Common myeloid progenitor, CD34-positive (primary cell): ENCODE data around the gene TOMM22. TPM values are rescaled to one million over a fixed set of nuclear protein-coding genes. Genes with fewer than 3 reads are reported as not detected.
A peak's percentile ranks its signal among the peaks of the same experiment; 100 is the strongest.
"Not testable (repeated sequence)": the region's sequence is repeated elsewhere in the genome, so short reads cannot be mapped to it uniquely, and the experiment has no call there.

Source experiments
- CTCF ChIA-PET: fragments of 350-600 bp; sonication (Branson Sonifier 250); formaldehyde crosslinking; loops from one replicate; lab custom pipeline; 2021; ENCODE audit warnings: antibody characterized with exemption; lab: Charles Lee
- POLR2A ChIA-PET: fragments of 350-600 bp; sonication (Branson Sonifier 250); formaldehyde crosslinking; loops from one replicate; lab custom pipeline; 2021; ENCODE audit warnings: antibody characterized with exemption; lab: Charles Lee
- DNase-seq, 3 donors: peaks; one replicate each; pipeline versions ENCODE4 v3.0.0 to v3.0.0-alpha.2; 2013
- H3K27ac ChIP-seq, 2 experiments: 1 replicate in 1 of 2; 2 replicates in 1 of 2; pipeline ENCODE4 v1.7.0; 2013; ENCODE audit warnings: inconsistent platforms in 2 of 2, low read length in 2 of 2, mild to moderate bottlenecking in 2 of 2, low read depth in 1 of 2, moderate library complexity in 1 of 2; ENCODE audit not compliant: severe bottlenecking in 2 of 2, insufficient read depth in 1 of 2, poor library complexity in 1 of 2
- H3K27me3 ChIP-seq, 5 experiments: replicated peaks in 2 of 5; 1 replicate in 3 of 5; 2 replicates in 2 of 5; pipeline versions ENCODE4 v1.6.1 to v1.7.0; 2013; ENCODE audit warnings: low read length in 4 of 5, mild to moderate bottlenecking in 2 of 5, moderate library complexity in 2 of 5, inconsistent platforms in 1 of 5; ENCODE audit not compliant: insufficient read depth in 5 of 5, control insufficient read depth in 4 of 5
- H3K36me3 ChIP-seq, 4 experiments: 1 replicate in 2 of 4; 2 replicates in 2 of 4; pipeline versions ENCODE4 v1.6.1 to v1.7.0; 2013; ENCODE audit warnings: low read length in 3 of 4, control low read depth in 1 of 4, mild to moderate bottlenecking in 1 of 4; ENCODE audit not compliant: control insufficient read depth in 4 of 4, insufficient read depth in 4 of 4
- H3K4me1 ChIP-seq, 4 experiments: 1 replicate in 3 of 4; 2 replicates in 1 of 4; pipeline versions ENCODE4 v1.6.1 to v1.7.1; 2013; ENCODE audit warnings: low read length in 3 of 4, mild to moderate bottlenecking in 3 of 4, control low read depth in 1 of 4, inconsistent platforms in 1 of 4, moderate library complexity in 1 of 4; ENCODE audit not compliant: control insufficient read depth in 4 of 4, insufficient read depth in 4 of 4; ENCODE audit errors: control extremely low read depth in 1 of 4
- H3K4me3 ChIP-seq, 7 experiments: 1 replicate in 4 of 7; 2 replicates in 3 of 7; pipeline versions ENCODE4 v1.5.1 to v1.7.0; 2013; ENCODE audit warnings: mild to moderate bottlenecking in 7 of 7, low read length in 6 of 7, moderate library complexity in 6 of 7, inconsistent platforms in 2 of 7, low read depth in 2 of 7, control low read depth in 1 of 7; ENCODE audit not compliant: insufficient read depth in 4 of 7, control insufficient read depth in 1 of 7; ENCODE audit errors: extremely low read depth in 1 of 7
- H3K9me3 ChIP-seq, 5 experiments: 1 replicate in 4 of 5; 2 replicates in 1 of 5; pipeline versions ENCODE4 v1.6.1 to v1.7.1; 2013; ENCODE audit warnings: low read length in 4 of 5, mild to moderate bottlenecking in 2 of 5, inconsistent platforms in 1 of 5, low read depth in 1 of 5, moderate library complexity in 1 of 5; ENCODE audit not compliant: control insufficient read depth in 4 of 5, insufficient read depth in 2 of 5; ENCODE audit errors: control extremely low read depth in 1 of 5
- WGBS: methylation state at CpG from one replicate; pipeline ENCODE4 v1.1.5; 2013; ENCODE audit not compliant: insufficient coverage; 5-methylcytosine and 5-hydroxymethylcytosine counted together
- polyA plus RNA-seq: library from polyadenylated mRNA; unstranded; fragments of 120-200 nt; gene quantifications from one replicate; pipeline ENCODE4 v1.2.1, GENCODE V29; 2013

The TOMM22 gene
- polyA plus RNA-seq = 54.2 TPM

- Histone ChIP-seq H3K27me3 (no peaks in the 10 kb centered on the region), H3K9me3 (no peaks in the 10 kb centered on the region), H3K36me3 (peaks cover 3 to 36% (median 32%) of the 10 kb centered on the region in 4 experiments), H3K4me1 (peaks cover 6 to 13% (median 10%) of the 10 kb centered on the region in 4 experiments), H3K27ac (peak within 1 kb of the TSS; percentile 68 to 86), H3K4me3 (peak within 1 kb of the TSS; percentile 84 to 99 (median 98))
- POLR2A ChIA-PET = interaction anchor here (0.7 to 1.7 kb wide), 4 partner anchors 12 to 43 kb away, joined by 3 to 7 read pairs (median 4); partner anchors contain the start of gene GTPBP1
- WGBS = 0% methylated on average over 53 of the region's 60 CpGs
- CTCF ChIA-PET = interaction anchor here (0.6 to 4.1 kb wide), 7 partner anchors 10 to 268 kb away, joined by 3 to 40 read pairs (median 5); partner anchors contain the start of genes CBY1 and FAM227A
- DNase-seq = peak; percentile 79 to 87 (median 84)
Observed at GRCh38 chr22:38681582-38682335, at the start of gene TOMM22. TOMM22 (plus strand) TSS chr22:38681957; CDS start chr22:38681979, 22 bp downstream.

DNA sequence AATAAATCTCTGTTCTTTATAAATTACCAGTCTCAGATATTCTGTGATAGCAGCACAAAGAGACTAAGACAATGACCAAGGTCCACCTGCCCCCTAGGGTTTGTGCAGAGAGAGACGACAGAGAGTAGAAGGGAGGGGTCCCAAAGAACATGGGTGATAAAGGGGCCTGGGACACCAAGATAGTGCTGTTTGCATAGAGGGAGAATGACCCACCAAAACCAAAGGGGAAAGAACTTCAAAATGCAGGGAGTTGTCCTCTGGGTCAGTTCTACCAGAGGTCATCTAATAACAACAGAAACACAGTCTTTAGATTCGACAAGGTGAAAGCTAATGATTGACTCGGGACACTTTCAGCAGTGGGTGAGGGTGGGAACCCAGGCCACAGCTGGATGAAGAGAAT, 49.2 kb upstream of the TOMM22 start:
- no peak overlapping the region for H3K4me3 ChIP-seq
- ChIA-PET POLR2A (no interaction called here), CTCF (no interaction called here)
- no peak overlapping the region for H3K27ac ChIP-seq
- no peaks in the 10 kb centered on the region for H3K36me3 ChIP-seq
- no peaks in the 10 kb centered on the region for H3K9me3 ChIP-seq
- 100% methylated on average over 2 of the region's 3 CpGs for WGBS
- peaks cover 0 to 7% (median 2%) of the 10 kb centered on the region in 4 experiments for H3K4me1 ChIP-seq
- DNase-seq = no peak
- no peaks in the 10 kb centered on the region for H3K27me3 ChIP-seq

GRCh38 chr22:38638216-38638615, 43.5 kb upstream of the TOMM22 start:
- Histone ChIP-seq H3K27ac (no peak overlapping the region), H3K9me3 (no peaks in the 10 kb centered on the region), H3K27me3 (no peaks in the 10 kb centered on the region), H3K4me1 (peaks cover 0 to 3% (median 0%) of the 10 kb centered on the region in 4 experiments), H3K36me3 (no peaks in the 10 kb centered on the region), H3K4me3 (no peak overlapping the region)
- DNase-seq = no peak
- POLR2A ChIA-PET = no interaction called here
- CTCF ChIA-PET = interaction anchor here (1.1 kb wide), 2 partner anchors 14 to 126 kb away, joined by 3 read pairs; no protein-coding TSS in a partner anchor
- WGBS = 95% methylated on average over 2 of the region's 2 CpGs

DNA sequence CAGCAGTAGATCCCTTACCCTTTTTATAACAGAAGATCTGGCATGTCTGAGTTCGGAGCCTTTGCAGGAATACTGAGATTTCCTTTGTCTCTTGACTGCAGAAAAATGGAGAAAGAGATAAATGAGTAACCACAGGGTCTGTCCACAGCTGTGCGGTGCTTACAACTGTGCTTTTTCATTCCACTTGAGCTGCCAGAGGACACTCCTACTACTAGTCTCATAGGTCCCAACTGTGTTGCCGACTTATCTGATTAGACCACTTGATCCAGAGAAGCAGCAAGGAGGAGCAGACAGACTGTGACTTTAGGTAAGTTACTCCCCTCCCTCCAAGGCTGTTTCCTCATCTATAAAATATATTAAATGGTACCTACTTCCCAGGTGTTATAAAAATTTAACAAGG, 43.0 kb upstream of the TOMM22 start:
- H3K27ac ChIP-seq = no peak overlapping the region
- H3K36me3 ChIP-seq = no peaks in the 10 kb centered on the region
- 92% methylated on average over 2 of the region's 3 CpGs for WGBS
- no peaks in the 10 kb centered on the region for H3K27me3 ChIP-seq
- ChIA-PET POLR2A (no interaction called here), CTCF (interaction anchor here (1.1 kb wide), 1 partner anchor 127 kb away, joined by 3 read pairs; no protein-coding TSS in a partner anchor)
- peaks cover 0 to 3% (median 0%) of the 10 kb centered on the region in 4 experiments for H3K4me1 ChIP-seq
- H3K4me3 ChIP-seq = peak overlapping the region in 1 of 7 experiments; percentile 6
- H3K9me3 ChIP-seq = no peaks in the 10 kb centered on the region
- DNase-seq = no peak

DNA sequence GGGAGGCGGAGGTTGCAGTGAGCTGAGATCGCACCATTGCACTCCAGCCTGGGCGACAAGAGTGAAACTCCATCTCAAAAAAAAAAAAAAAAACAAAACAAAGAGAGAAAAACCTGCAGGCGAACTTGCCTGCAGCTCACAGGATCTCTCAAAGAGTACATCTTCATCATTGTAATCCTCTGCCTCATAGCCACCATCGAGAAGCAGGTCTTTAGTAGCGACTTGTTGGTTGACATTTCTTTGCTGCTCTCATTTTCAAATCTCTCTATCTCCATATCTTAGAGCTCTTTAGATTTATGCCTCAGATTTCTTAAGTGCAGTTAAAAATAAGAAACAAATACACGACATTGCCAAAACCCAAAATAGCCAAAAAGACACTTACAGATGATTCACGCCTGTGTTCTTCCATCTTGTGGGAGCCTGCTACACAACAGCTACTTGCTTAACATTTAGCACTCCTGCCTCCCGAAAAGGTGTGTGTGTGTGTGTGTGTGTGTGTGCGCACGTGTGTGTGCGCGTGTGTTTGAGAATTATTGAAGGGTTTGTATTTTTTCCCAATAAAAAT, 40.2 kb upstream of the TOMM22 start:
- WGBS = 96% methylated on average over 4 of the region's 13 CpGs
- Histone ChIP-seq H3K4me3 (no peak overlapping the region), H3K27ac (no peak overlapping the region), H3K27me3 (no peaks in the 10 kb centered on the region), H3K36me3 (no peaks in the 10 kb centered on the region), H3K4me1 (peaks cover 0 to 3% (median 0%) of the 10 kb centered on the region in 4 experiments), H3K9me3 (no peaks in the 10 kb centered on the region)
- POLR2A ChIA-PET = interaction anchor here (0.6 kb wide), 1 partner anchor 763 kb away, joined by 3 read pairs; no protein-coding TSS in a partner anchor
- DNase-seq = no peak
- CTCF ChIA-PET = no interaction called here

DNA sequence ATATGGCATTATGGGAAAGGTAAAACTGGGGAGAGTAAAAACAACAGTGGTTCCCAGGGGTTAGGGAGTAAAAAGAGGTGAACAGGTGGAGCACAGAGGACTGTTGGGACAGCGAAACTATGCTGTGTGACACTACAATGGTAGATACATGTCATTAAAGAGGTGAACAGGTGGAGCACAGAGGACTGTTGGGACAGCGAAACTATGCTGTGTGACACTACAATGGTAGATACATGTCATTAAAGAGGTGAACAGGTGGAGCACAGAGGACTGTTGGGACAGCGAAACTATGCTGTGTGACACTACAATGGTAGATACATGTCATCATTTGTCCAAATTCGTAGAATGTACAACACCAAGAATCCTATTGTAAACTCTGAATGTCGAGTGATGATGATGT, 37.5 kb upstream of the TOMM22 start:
- 96% methylated on average over 2 of the region's 5 CpGs for WGBS
- H3K4me1 ChIP-seq, POLR2A ChIA-PET, H3K9me3 ChIP-seq, H3K4me3 ChIP-seq, H3K27ac ChIP-seq, CTCF ChIA-PET, H3K27me3 ChIP-seq, H3K36me3 ChIP-seq, DNase-seq: not testable (repeated sequence)

DNA sequence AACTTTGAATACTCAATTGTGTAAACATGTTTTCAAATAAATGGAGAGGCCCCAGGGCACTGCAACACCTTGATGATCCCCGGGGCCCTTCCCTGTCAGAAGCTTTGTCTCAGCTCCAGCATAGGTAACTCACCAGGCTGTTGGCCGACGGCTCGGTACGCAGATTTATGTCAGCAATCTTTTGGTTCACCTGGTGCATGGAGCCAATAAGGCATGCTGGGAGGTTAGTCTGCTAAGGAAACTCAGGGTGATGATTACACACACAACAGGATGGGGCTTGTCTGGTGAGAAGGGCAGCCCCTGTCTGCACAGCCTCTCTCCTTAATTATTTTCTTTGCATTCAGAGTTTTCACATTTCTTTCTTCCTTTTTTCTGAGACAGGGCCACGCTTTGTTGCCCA, 36.3 kb upstream of the TOMM22 start:
- Histone ChIP-seq H3K36me3 (no peaks in the 10 kb centered on the region), H3K9me3 (no peaks in the 10 kb centered on the region), H3K4me3 (no peak overlapping the region), H3K27me3 (no peaks in the 10 kb centered on the region), H3K4me1 (no peaks in the 10 kb centered on the region), H3K27ac (no peak overlapping the region)
- 100% methylated on average over 6 of the region's 6 CpGs for WGBS
- DNase-seq = no peak
- CTCF ChIA-PET = no interaction called here
- POLR2A ChIA-PET = no interaction called here
